GM04504 (cell line): Measurements from ENCODE around the gene ZNF789.
"Not testable (repeated sequence)": the region's sequence is repeated elsewhere in the genome, so short reads cannot be mapped to it uniquely, and the experiment has no call there.

Source experiments
- DNase-seq: peaks from one replicate; pipeline ENCODE4 v3.0.0-alpha.2; 2012; ENCODE audit warnings: low read depth

The ZNF789 gene

DNA sequence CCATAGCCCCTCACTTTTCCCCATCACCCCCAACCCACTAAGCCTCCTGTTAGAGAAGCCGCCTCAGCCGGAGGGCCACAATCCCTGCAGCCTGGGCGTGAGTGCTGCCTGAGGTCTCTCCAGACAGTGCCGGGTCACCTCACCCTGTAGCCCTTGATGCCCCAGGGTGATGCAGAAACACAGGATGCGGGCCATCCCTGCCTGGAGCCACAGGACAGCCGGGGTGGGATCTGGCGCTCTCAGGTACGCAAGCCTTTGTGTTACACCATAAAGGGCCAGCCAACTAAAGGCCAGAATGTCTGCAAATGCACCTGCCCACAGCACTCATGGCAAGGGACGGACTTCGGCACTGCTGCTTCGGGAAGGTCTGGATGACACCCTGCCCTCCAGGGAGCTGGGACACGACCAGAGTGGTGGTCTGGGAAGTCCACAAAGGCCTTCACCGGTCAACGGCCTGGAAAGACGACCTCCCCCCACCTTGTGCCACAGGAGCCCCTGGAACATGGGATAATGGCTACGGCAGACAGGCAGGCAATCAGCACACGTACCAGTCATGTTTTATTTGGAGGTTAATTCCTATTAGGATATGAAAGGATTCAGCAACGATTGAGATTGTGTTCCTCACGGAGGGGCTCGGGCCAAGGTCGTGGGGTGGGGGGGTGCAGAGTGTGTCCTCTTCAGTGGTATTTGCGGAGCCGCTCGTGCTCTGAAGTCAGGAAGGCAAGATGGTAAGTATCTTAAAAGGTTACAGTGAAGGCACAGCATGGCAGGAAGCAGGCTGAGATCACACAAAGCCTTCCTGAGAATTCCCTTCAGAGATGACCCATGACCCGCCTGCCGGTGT, 14.8 kb upstream of the ZNF789 start:
- no peak for DNase-seq

GRCh38 chr7:99459087-99459486, 13.6 kb upstream of the ZNF789 start:
- DNase-seq = no peak

DNA sequence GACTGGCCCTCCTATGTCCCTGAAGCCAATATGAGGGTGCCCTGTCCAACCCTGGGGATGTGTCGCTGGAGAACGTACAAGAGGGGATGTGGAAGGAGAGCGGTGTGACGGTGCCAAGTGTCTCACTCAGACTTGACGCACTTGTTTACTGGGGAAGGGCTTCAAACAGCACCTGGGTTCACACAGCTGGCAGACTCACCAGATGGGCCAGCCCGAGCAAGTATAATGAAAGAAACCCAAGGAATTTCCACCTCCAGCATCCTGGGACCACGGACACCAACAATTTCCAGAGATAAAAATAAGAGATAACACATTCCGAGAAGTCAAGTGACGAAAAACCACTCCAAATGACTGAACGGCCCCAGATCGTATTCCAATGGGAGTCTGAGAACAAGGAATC, 12.0 kb upstream of the ZNF789 start:
- DNase-seq = no peak

DNA sequence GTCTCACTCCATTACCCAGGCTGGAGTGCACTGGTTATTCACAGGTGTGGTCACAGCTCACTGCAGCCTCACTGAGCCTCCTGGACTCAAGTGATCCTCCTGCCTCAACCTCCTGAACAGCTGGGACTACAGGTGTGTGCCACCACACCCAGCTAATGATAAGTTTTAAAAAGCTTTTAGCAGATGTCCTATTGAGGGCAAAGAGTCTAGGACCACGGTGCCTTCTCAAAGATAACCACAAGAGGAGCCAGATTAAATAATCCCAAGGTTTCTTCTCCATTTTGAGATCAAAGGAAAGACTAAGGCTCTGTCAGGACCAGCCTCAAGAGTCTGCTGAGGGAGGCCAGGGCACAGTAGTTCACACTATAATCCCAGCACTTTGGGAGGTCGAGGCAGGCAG, 11.5 kb upstream of the ZNF789 start:
- no peak for DNase-seq

- no peak for DNase-seq
Measured at GRCh38 chr7:99465421-99465768, 7.3 kb upstream of the ZNF789 start.

- DNase-seq = no peak
Measured at GRCh38 chr7:99468336-99468918, 4.3 kb upstream of the ZNF789 start.

DNA sequence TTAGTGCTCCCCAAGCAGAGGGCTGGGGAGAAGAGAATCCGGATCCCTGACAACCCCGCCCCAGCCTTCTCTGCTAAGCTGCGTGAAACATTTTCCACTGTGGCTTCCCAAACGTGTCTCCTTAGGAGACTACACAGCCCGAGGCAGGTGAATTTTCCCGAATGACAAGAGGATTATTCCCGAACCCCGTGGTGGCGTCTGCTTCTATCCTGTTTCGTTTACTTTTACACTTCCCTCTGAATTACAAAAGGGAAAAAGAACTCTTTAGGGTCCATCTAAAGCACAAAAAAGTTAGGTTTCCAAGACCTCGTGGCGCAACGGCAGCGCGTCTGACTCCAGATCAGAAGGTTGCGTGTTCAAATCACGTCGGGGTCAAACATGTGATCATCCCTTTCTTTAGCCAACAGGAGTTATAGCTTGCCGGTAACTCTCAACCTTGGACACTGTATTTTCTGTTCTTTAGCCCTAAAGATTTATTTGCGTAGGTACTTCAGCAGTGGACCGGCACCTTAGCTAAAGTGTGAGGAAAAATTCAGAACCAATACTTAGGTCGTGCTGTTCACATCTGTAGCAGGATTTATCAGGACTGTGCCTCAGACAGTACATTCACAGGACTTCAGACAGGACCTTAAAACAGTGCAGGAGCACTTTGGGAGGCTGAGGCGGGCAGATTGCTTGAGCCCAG, 3.2 kb upstream of the ZNF789 start:
- no peak for DNase-seq

DNA sequence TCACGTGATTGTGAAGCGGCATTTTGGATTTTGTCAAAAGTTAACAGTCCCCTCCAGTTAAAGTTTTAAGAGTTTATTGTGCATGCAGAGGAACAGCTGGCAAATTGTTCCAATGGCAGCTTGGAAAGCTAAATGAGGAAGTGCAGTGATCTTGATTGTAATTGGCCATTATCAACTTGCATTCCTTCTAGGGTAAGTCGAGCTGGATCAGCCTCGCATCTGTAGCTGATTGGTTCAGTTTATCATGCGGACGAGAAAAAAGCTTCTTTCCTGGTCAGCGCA, 566 bp downstream of the ZNF789 start:
- DNase-seq = peak; percentile 43

DNA sequence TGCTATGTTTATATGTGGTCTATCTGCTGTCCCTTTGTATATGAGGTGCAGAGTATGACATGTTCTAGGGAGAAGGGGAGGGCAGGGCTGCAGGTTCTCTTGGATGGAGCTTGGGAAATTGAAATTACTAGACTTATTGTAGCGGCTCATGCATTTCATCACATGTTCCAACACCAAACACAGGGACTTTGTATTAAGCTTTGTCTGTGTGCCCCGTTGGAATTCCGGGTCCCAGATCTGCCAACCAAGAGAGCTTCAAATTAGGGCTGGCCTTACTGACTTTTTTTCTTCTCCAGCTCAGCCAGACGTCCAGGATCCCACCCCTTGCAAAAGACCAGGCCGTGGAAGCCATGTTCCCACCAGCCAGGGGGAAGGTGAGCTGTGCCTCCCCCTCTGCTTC, 3.4 kb downstream of the ZNF789 start:
- no peak for DNase-seq

DNA sequence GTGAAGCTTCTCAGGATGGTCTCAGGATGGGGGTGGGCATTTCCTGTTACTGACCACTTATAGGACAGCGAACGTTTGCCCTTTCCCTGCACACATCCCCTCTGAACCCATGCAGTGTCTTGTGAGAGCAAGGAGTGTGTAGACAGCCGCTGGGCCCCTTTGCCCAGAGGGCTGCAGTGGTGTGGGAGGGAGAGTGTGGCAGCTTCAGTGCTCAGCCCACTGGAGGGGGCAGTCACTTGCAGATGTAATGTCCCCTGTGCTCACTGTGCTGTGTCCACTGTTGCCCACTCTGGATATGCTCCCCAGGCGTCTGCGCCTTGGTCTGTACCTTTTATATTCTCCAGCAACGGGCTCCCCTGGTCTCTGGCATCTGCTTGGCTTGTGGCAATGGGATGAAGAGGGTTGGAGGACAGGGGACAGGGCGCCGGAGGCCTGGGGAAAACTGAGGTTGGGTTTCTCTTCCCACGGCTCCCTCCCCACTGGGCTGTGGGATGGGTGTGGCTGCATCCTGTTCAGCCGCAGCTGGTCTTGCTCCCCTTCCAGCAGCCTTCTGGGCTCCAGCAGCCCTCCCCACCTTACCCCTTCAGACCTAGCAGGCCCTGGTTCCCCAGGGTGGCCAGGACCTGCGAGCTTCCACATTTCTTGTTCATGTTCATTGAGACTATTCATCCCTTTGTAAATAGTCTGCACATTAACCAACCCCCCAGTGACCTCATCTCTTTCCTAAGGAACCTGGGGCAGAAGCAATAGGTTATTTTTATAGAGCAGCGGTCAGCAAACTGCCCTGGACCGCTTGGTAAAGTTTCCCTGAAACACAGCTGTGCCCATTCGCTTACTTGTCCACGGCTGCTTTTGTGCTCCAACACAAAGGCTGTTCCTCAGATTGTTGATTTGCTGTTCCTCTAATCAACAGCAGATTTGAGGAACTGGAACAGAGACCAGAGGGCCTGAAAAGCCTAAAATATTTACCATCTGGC, 6.1 kb downstream of the ZNF789 start:
- no peak for DNase-seq

DNA sequence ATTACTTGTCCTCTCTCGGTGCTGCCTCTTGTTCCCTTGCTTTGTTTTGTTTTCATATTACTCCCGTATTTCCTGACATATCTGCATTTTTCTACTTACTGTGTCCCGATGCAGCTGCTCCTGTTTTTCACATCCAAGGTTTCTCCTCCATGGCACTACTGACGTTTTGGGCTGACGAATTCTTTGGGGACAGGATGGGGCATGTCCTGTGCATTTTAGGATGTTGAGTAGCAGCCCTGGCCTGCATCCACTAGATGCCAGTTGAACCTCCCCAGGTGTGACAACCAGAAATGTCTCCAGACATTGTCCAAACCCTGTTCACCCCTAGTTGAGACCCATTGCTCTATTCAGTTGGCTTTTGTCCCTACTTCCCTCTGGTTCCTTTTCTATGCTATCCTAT, 12.4 kb downstream of the ZNF789 start:
- DNase-seq = no peak

GRCh38 chr7:99489235-99489634, 16.5 kb downstream of the ZNF789 start:
- DNase-seq = no peak

GRCh38 chr7:99490878-99491277, 18.2 kb downstream of the ZNF789 start:
- no peak for DNase-seq

DNA sequence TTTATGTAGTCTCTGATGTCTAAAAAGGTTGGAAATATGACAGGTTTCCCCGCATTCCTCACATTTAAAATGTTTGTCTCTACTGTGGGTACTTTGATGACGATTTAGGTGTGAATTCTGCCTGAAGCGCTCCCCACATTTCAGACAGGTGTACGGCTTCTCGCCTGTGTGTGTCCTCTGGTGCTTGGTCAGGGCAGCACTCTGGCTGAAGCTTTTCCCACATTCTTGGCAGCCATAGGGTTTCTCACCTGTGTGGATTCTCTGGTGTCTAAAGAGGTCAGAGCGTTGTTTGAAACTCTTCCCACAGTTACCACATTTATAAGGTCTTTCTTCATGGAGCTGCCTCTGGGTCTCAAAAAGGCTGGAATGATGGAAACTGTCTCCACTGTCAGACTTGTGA, 21.1 kb downstream of the ZNF789 start:
- DNase-seq = no peak

DNA sequence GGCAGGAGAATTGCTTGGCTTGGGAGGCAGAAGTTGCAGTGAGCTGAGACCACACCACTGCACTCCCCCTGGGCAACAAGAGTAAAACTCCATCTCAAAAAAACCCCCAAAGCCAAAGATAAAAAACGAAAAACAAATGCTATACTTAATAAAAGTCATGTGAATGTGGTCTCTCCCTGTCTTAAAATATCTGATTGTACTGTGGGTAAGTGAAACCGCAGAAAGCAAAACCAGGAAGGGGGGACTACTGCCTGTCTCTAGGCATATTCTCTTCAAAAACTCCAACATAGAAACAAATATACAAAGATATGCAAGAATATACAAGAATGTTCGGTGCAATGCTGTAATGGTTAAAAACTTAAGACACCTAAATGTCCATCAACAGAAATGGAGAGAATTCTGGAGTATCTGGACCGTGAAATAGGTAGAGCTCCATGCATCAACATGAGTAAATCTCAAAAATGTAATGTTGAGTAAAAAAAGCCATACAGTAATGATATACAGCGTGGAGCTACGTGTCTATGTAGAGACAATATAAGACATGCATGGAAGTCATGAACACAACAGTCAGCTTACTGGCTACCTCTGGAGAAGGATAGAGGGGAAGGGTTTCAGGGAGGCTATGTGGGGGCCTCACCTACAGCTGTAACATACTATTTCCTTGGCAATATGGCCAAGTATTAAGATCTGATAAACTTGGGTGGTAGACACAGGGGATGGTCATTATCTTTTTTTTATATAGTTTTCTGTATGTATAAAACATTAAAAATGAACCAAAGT, 25.3 kb downstream of the ZNF789 start:
- DNase-seq = no peak

DNA sequence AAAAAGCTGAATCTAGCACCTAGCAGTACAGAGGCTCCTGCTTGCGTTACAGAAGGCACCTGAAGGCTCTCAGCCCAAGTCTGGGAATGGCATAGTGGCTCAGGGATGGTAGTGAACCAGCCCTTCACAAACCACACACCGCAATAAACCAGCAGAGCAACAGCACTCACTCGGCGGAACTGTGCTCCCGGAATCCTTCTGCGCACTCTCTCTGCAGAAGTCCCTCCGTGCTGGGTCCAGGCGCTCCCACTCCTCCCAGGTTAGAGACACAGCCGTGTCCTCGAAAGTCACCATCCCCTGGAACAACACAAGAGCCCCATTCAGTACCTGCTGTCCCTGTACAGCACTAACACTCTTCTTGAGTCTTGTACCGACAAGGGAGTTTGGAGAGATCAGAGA, 25.9 kb downstream of the ZNF789 start:
- DNase-seq = no peak

DNA sequence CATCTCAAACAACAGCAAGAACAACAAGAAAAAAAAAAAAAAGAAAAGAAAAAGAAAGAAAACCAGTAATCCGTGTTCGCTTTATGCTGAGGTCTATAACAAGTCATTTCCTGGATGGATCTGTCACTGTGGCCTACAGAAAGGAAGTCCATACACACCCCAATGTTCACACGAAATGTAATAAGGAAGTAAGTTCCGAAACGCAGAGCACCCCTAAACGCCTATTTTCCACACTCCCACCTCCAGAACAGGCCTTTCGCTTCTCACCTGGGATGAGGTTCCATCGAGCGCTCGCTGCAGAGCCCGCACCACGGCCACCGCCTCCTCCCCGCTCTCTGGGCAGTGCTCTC, 26.7 kb downstream of the ZNF789 start:
- no peak for DNase-seq

- DNase-seq = peak; percentile 75
Measured at GRCh38 chr7:99499721-99500636, 27.3 kb downstream of the ZNF789 start, which contains the start of gene ZNF394. Gene ZNF394, minus strand, starts transcription at chr7:99500281. Its CDS starts 188 bp downstream, at chr7:99500093.

- no peak for DNase-seq
Measured at GRCh38 chr7:99500637-99501009, 27.9 kb downstream of the ZNF789 start.

- DNase-seq = not testable (repeated sequence)
Measured at GRCh38 chr7:99501236-99501635, 28.5 kb downstream of the ZNF789 start.

DNA sequence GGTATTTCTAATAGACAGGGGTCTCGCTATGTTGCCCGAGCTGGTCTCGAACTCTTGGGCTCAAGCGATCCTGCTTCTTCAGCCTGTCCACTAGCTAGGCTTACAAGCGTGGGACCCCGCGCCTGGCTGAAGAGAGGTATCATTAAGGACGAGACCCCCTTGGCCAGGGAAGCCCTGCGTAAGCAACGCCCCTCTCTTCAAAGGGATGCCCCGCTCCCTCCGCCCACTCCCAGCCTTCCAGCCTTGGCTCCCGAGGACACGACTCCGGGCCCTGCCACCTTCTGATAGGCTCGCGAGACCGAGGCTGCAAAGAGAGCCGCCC, 31.6 kb downstream of the ZNF789 start:
- no peak for DNase-seq
